Colonic mucosa (tissue), 4 donors: ENCODE data around the gene SIM1. TPM values are rescaled to one million over a fixed set of nuclear protein-coding genes. Genes with fewer than 3 reads are reported as not detected.

Source experiments
- DNase-seq: peaks from one replicate; pipeline ENCODE4 v3.0.0-alpha.2; 2020
- H3K27ac ChIP-seq: fragments of 200-600 bp; one replicate; pipeline ENCODE4 v1.8.0; 2021
- H3K27me3 ChIP-seq: fragments of 200-600 bp; one replicate; pipeline ENCODE4 v1.8.0; 2021
- H3K36me3 ChIP-seq: fragments of 200-600 bp; one replicate; pipeline ENCODE4 v1.8.0; 2021
- H3K4me1 ChIP-seq: fragments of 200-600 bp; one replicate; pipeline ENCODE4 v1.8.0; 2021; ENCODE audit warnings: mild to moderate bottlenecking
- H3K4me3 ChIP-seq: fragments of 200-600 bp; one replicate; pipeline ENCODE4 v1.8.0; 2021
- H3K9ac ChIP-seq, 2 donors: one replicate each; pipeline ENCODE4 v1.7.0; 2013; ENCODE audit warnings: control low read depth in 2 of 2, low read depth in 2 of 2, low read length in 2 of 2
- H3K9me3 ChIP-seq: fragments of 200-600 bp; one replicate; pipeline ENCODE4 v1.8.0; 2021
- intact Hi-C: fragments of 100-400 bp; cut with DNase I; formaldehyde crosslinking; loops from one replicate; pipeline ENCODE4 v1.14.1; 2022
- total RNA-seq, 2 donors: library from RNA; stranded (reverse); fragmentation: NEBNext Ultra II Directional in 1 of 2; extraction: Animal tissue kit (Norgen Biotek cat#: 25700) in 1 of 2; gene quantifications; one replicate each; pipeline ENCODE4 v1.2.1, GENCODE V29; 2021
- TF ChIP-seq, protein P1 (sequence below): fragments of 200-600 bp; IDR thresholded peaks from one replicate; pipeline ENCODE4 v1.8.0; 2022; ENCODE audit warnings: antibody characterized with exemption, mild to moderate bottlenecking
- donor health status: healthy.
- donor health status: DM: no; HTN: no; CAD: no.
- donor health status: DM: no; HTN: no; CAD: no.

The SIM1 gene
- total RNA-seq, 2 donors from 2014 or later: 0.16 TPM; not detected in 1

DNA sequence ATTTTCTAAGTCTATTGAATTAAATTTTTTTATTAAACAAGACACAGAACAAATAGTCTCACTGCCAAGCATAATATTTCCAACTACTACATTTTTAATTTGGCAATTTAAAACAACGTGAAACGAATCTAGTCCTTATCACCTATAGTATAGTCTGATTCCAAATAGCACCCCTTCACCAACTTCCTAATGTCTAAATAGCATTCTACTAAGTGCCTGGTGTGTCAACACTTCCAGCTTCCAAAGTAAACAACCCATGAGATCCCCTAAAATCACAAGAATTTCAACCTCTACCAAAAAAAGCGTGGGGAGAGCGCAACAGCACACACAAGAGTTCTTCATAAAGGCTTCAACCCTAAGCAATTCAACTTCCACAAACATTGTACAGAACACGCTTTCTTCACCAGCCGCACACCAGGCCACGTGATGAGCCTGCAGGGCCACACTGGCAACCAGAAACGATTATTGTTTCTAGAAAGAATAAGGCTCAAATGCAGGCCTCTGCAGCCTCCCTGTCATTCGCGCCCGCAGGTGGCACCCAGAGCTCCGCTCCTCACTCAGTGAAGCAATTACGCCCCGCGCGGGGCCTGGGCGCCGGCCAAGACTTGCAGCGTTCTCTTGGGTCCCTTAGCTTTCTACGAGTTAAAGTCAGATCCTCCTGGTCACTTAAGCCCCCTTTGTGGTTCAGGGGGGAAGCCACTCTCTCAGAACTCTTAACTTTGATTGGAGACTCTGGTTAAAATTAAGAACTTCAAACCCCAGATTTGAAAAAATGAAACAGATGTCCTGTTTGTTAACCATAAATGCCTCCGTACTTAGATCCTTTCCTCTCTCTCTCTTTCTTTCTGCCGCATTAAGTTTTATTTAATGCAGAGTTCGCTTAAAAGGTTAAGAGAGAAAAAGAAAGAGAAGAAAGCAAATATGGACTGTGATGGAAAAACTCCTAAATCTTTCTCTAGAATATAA is 18.3 kb downstream of the SIM1 start:
- Histone ChIP-seq H3K36me3 (no peaks in the 10 kb centered on the region), H3K9me3 (no peaks in the 10 kb centered on the region), H3K9ac (no peak overlapping the region), H3K4me3 (no peak overlapping the region), H3K27ac (no peak overlapping the region), H3K27me3 (peaks cover 69% of the 10 kb centered on the region), H3K4me1 (no peaks in the 10 kb centered on the region)
- intact Hi-C loops: no loop called here
- TF ChIP-seq, protein P1, sequence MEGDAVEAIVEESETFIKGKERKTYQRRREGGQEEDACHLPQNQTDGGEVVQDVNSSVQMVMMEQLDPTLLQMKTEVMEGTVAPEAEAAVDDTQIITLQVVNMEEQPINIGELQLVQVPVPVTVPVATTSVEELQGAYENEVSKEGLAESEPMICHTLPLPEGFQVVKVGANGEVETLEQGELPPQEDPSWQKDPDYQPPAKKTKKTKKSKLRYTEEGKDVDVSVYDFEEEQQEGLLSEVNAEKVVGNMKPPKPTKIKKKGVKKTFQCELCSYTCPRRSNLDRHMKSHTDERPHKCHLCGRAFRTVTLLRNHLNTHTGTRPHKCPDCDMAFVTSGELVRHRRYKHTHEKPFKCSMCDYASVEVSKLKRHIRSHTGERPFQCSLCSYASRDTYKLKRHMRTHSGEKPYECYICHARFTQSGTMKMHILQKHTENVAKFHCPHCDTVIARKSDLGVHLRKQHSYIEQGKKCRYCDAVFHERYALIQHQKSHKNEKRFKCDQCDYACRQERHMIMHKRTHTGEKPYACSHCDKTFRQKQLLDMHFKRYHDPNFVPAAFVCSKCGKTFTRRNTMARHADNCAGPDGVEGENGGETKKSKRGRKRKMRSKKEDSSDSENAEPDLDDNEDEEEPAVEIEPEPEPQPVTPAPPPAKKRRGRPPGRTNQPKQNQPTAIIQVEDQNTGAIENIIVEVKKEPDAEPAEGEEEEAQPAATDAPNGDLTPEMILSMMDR: no peak
- no peak for DNase-seq

DNA sequence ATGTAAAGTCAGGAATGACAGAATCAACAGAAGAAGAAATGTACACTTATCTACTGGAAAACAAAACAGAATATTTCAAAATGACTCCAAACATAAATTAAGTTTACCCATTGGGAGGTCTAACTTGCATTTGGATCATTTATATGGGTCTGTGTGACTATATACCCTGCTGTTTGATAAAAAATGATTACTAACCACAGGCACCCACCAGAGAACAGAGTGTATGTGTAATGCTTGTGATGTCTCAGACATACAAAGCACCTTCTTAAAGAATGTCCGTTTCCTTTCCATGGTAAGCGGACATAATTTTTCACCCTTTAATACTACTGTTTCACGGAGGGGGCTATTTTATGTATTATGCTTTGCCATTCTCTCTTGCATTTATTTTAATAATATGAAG is 19.2 kb downstream of the SIM1 start:
- no peak overlapping the region for H3K27ac ChIP-seq
- no peaks in the 10 kb centered on the region for H3K36me3 ChIP-seq
- intact Hi-C loops: no loop called here
- peaks cover 69% of the 10 kb centered on the region for H3K27me3 ChIP-seq
- no peak overlapping the region for H3K4me3 ChIP-seq
- H3K4me1 ChIP-seq: no peaks in the 10 kb centered on the region
- no peak for DNase-seq
- no peaks in the 10 kb centered on the region for H3K9me3 ChIP-seq
- H3K9ac ChIP-seq: no peak overlapping the region
- TF ChIP-seq, protein P1: no peak

DNA sequence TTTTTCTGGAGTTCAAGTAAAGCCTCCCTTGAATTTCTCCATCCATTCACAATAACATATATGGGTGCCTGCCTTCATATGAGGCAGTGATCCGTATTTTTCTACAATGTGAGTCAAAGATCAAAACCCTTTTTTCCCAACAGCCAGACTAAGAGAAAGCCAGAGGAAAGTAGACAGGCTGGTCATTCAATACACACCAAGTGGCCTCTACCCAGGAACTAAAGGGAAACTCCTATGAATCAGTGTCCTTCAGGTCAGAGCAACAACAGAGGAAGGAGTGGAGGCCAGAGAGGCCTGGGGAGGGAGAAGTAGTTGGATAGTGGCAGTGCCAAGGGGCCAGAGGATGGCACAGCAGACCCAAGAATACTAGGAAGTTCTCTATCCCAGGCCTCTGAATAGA is 23.8 kb downstream of the SIM1 start:
- no peak for DNase-seq
- no peaks in the 10 kb centered on the region for H3K9me3 ChIP-seq
- H3K27ac ChIP-seq: no peak overlapping the region
- intact Hi-C loops: no loop called here
- H3K27me3 ChIP-seq: peaks cover 26% of the 10 kb centered on the region
- no peaks in the 10 kb centered on the region for H3K36me3 ChIP-seq
- TF ChIP-seq, protein P1: no peak
- H3K4me1 ChIP-seq: no peaks in the 10 kb centered on the region
- H3K9ac ChIP-seq: no peak overlapping the region
- no peak overlapping the region for H3K4me3 ChIP-seq

DNA sequence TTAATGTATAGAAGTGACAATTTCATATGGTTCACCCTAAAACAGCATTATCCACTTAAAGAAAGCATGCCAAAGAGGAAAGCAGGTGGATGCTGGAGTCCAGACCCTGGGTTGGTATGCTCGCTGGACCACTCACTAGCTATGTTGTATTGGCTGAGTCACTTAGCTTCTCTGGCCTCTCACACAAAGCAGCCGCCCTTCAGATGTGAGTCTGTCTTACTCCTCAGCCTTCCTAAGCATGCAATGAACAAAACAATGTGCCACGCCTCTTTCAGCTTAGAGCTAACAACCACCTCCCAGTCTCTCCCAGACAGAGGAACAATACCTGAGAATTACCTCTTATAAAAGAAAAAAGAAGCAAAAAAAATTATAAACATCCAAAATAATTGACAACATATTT is 29.4 kb downstream of the SIM1 start:
- H3K27ac ChIP-seq: no peak overlapping the region
- no peaks in the 10 kb centered on the region for H3K4me1 ChIP-seq
- no peak overlapping the region for H3K4me3 ChIP-seq
- H3K9me3 ChIP-seq: no peaks in the 10 kb centered on the region
- intact Hi-C loops: no loop called here
- TF ChIP-seq, protein P1: no peak
- H3K36me3 ChIP-seq: no peaks in the 10 kb centered on the region
- no peak for DNase-seq
- H3K9ac ChIP-seq: no peak overlapping the region
- no peaks in the 10 kb centered on the region for H3K27me3 ChIP-seq

DNA sequence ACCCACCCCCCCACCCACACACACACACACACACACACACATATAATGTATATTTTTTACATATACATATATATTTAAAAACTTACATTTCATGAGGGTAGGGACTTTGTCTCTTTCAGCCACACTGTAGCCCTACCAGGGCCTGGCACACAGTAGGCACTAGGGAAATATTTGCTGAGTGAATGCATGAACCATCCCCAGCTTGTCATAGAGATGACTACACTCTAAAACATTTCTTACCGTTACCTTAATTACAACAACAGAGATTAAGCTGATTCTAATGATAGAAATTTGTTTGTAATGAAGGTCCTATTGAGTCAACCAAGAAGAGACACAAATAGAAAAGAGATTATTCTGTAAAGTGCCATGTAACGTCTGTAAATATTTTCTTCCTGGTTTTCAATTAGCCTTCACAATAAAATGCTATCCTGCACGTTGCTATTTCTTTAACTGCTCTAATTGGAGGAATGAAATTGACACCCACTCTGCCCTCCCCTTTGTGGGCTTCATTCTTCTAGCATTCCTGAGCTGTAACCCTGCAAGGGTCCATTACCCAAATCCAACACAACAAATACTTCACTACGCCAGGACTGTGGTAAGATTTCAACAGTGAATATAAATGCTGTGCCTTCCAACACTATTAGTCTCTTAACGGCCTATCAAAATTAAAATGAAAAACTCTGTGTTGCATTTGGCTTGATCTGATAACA is 30.8 kb downstream of the SIM1 start:
- no peaks in the 10 kb centered on the region for H3K9me3 ChIP-seq
- H3K4me3 ChIP-seq: no peak overlapping the region
- TF ChIP-seq, protein P1: no peak
- H3K36me3 ChIP-seq: no peaks in the 10 kb centered on the region
- H3K9ac ChIP-seq: no peak overlapping the region
- DNase-seq: no peak
- no peaks in the 10 kb centered on the region for H3K27me3 ChIP-seq
- no peak overlapping the region for H3K27ac ChIP-seq
- H3K4me1 ChIP-seq: no peaks in the 10 kb centered on the region
- intact Hi-C loops: no loop called here
